RWPE1 (cell line): ENCODE data around the gene CATSPERZ.

Experiments
- CTCF ChIA-PET: fragments of 350-600 bp; sonication (Branson Sonifier 250); formaldehyde crosslinking; extraction: SDS; loops from one replicate; lab custom pipeline; 2021; lab: Yijun Ruan, JAX
- POLR2A ChIA-PET: fragments of 400-600 bp; formaldehyde crosslinking; extraction: SDS; loops from one replicate; lab custom pipeline; 2020; ENCODE audit warnings: antibody characterized with exemption; ENCODE audit not compliant: low non-redundant PET; lab: Yijun Ruan, JAX
- DNase-seq: peaks from one replicate; pipeline ENCODE4 v3.0.0; 2012; ENCODE audit warnings: low spot score
- H3K27ac ChIP-seq: fragments of 450-650 bp; 2 replicates; pipeline ENCODE4 v1.5.1; 2017
- TF ChIP-seq, protein P1 (sequence below): fragments of 450-650 bp; conservative IDR thresholded peaks from 2 replicates; pipeline ENCODE4 v1.5.1; 2017; ENCODE audit warnings: low read depth, mild to moderate bottlenecking

Gene CATSPERZ

DNA sequence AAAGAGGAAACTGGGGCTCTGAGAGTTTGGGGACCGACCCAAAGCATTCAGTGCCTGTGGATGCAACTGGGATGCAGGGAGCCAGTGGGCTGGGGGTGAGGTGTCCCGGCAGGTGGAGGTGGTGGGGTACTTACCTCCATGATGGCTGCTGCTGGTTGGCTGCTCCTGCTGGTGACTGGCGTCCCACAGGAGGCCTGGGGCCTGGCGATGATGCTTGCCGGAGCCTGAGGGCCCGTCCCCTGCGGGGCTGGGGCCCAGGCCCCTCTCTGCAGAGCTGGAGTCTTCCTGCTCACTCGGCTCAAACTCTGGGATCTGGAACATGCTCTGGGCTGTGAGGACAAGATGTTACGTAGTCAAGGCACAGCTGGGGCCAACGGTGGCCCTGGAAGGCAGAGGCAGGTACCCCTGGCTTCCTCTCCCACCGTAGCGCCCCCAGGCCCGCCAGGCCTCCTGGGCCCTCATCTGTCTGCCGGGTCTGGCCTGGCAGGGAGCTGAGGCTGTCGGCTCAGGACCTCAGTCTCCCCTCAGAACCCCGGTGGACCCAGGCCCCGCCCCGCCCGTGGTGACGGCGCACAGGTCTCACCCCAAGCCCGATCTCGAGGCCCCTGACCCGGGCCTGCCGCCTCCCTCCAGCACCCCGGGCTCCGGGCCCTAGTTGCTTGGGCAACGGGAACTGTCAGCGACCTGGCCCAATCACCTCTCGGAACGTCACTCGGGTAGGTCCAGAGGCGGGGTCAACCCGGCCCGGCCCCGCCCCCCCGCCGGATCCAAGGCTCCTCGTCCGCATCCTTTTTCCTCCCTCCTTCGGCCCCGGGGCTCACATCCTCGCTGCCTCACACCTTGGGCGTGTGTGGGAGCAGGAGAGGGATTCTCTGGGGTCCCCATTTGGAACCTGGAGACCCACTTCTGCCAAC is 15.9 kb upstream of the CATSPERZ start, which contains the start of gene BAD:
BAD (minus strand) TSS at position 618 of the 914 bp plus-strand sequence; CDS start at position 321, 297 bp downstream.
- ChIA-PET POLR2A (interaction anchor here (0.7 to 1.0 kb wide), 2 partner anchors 43 to 79 kb away, joined by 4 read pairs; partner anchors contain the start of gene FKBP2), CTCF (interaction anchor here (0.6 to 1.4 kb wide), 5 partner anchors 12 to 350 kb away, joined by 3 to 6 read pairs (median 4); no protein-coding TSS in a partner anchor)
- peak; percentile 98 for DNase-seq
- H3K27ac ChIP-seq = peak within 1 kb of the TSS; percentile 97
- TF ChIP-seq, protein P1, sequence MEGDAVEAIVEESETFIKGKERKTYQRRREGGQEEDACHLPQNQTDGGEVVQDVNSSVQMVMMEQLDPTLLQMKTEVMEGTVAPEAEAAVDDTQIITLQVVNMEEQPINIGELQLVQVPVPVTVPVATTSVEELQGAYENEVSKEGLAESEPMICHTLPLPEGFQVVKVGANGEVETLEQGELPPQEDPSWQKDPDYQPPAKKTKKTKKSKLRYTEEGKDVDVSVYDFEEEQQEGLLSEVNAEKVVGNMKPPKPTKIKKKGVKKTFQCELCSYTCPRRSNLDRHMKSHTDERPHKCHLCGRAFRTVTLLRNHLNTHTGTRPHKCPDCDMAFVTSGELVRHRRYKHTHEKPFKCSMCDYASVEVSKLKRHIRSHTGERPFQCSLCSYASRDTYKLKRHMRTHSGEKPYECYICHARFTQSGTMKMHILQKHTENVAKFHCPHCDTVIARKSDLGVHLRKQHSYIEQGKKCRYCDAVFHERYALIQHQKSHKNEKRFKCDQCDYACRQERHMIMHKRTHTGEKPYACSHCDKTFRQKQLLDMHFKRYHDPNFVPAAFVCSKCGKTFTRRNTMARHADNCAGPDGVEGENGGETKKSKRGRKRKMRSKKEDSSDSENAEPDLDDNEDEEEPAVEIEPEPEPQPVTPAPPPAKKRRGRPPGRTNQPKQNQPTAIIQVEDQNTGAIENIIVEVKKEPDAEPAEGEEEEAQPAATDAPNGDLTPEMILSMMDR = no peak

DNA sequence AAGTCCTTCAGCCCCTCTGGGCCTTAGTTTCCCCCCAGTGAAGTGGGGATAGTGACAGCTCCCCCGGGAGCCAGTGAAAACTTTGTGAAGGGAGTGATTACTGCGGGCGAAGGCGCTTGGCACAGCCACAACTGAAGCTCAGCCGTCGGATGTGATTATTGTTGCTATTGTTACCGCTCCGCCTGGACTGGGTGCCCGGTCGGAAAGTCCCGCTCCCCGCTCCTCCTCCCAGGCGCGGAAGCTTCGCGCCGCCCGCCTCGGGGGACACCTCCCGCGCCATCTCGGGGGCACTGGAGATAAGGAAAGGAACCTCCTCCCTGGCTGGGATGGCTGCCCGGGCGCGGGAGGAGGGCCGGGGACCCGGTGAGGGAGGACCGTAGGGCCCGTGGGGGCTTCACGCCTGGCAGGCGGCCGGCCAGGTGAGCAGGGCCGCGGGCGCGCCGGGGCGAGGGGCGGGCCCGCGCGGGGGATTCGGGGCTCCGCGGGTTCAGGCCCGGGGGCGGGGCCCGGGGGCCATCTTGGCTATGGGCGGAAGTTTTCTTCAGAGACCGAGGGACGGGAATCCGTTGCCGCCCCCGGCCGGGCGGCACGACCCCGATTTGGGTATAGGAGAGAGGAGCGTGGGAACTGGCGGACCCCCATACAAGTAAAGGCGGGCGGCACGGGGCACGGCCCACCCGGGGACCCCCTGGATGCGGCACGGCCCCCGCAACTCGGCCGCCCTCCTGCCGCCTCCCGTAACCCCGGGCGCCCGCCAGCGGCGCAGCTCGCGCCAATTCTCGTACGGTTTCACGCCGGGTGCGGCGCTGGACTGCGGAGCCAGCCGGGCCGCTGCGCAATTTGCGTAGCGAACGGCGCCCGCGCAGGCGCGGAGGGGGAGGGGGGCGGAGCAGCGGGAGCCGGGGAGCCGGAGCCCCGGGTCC is 14.9 kb upstream of the CATSPERZ start, which contains the start of gene GPR137:
GPR137 (plus strand) TSS at position 887 of the 923 bp plus-strand sequence. CDS start 677 bp downstream, outside the sequence.
- POLR2A ChIA-PET = interaction anchor here (0.5 to 1.0 kb wide), 2 partner anchors 40 to 80 kb away, joined by 4 read pairs; no protein-coding TSS in a partner anchor
- DNase-seq = peak; percentile 80
- CTCF ChIA-PET = interaction anchor here (0.6 to 1.4 kb wide), 5 partner anchors 11 to 351 kb away, joined by 3 to 6 read pairs (median 4); no protein-coding TSS in a partner anchor
- TF ChIP-seq, protein P1 = no peak
- peak within 1 kb of the TSS; percentile 97 for H3K27ac ChIP-seq

- TF ChIP-seq, protein P1 = no peak
- ChIA-PET POLR2A (no interaction called here), CTCF (interaction anchor here (0.7 to 1.1 kb wide), 3 partner anchors 15 to 167 kb away, joined by 3 to 5 read pairs (median 4); no protein-coding TSS in a partner anchor)
- DNase-seq = no peak
- H3K27ac ChIP-seq = peak overlapping the region; percentile 97
Measured at GRCh38 chr11:64285885-64286800, 14.0 kb upstream of the CATSPERZ start.

DNA sequence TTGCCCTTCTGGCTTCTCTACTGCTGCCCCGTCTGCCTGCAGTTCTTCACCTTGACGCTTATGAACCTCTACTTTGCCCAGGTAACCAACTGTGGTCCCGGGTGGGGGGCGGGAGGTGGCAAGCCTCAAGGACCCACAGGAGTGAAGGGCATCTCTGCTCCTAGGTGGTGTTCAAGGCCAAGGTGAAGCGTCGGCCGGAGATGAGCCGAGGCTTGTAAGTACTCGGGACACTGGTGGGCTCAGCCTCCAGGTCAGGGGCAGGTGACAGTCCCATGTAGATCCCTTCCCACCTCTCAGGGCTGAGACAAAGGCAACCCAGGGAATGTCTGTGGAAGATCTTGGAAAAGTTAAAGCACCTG is 13.4 kb upstream of the CATSPERZ start:
- POLR2A ChIA-PET = interaction anchor here (0.8 kb wide), 1 partner anchor 11 kb away, joined by 5 read pairs; no protein-coding TSS in a partner anchor
- no peak for DNase-seq
- TF ChIP-seq, protein P1 = no peak
- peak overlapping the region; percentile 97 for H3K27ac ChIP-seq
- CTCF ChIA-PET = interaction anchor here (0.7 to 1.1 kb wide), 2 partner anchors 15 to 168 kb away, joined by 3 to 5 read pairs; no protein-coding TSS in a partner anchor

DNA sequence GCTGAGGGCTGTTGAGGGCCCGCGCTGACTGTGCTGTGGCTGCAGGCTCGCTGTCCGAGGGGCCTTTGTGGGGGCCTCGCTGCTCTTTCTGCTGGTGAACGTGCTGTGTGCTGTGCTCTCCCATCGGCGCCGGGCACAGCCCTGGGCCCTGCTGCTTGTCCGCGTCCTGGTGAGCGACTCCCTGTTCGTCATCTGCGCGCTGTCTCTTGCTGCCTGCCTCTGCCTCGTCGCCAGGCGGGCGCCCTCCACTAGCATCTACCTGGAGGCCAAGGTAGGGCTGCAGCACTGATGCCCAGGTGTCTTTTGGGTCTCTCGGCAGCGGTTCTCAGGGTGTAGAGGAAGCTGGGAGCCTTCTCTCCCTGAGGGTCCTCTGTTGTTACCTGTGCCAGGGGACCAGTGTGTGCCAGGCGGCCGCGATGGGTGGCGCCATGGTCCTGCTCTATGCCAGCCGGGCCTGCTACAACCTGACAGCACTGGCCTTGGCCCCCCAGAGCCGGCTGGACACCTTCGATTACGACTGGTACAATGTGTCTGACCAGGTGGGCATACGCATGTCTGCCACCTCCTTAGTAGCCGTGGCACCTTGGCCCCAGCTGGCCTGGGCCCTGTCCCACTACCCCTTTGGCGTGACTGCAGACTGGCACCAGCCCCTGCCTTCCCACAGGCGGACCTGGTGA is 12.3 kb upstream of the CATSPERZ start:
- H3K27ac ChIP-seq = peak overlapping the region; percentile 97
- DNase-seq = no peak
- TF ChIP-seq, protein P1 = no peak
- CTCF ChIA-PET = interaction anchor here (0.5 to 2.0 kb wide), 3 partner anchors 13 to 37 kb away, joined by 3 to 12 read pairs (median 5); partner anchors contain the start of gene CATSPERZ
- POLR2A ChIA-PET = interaction anchor here (0.6 to 0.8 kb wide), 2 partner anchors 12 to 13 kb away, joined by 5 to 7 read pairs; no protein-coding TSS in a partner anchor
